Measurements from ENCODE around the gene ABHD12.

GRCh38 chr20:25397096-25397495 is 6.5 kb upstream of the ABHD12 start:
- TF ChIP-seq POLR2AphosphoS5 (IDR thresholded peaks at IDR 0.05; ENCODE audit: insufficient read depth, low read depth, low read length) (no peak), EZH2 (IDR thresholded peaks at IDR 0.05; ENCODE audit: borderline replicate concordance, low read depth, low read length, severe bottlenecking) (no peak), POLR2A (IDR thresholded peaks at IDR 0.05; ENCODE audit: low read depth, low read length) (no peak), CTCF (IDR thresholded peaks at IDR 0.05; ENCODE audit: extremely low read depth in 1 of 2, insufficient read depth in 1 of 2, low read depth in 1 of 2, low read length in 2 of 2) (no peak), GATA2 (IDR thresholded peaks at IDR 0.05; ENCODE audit: insufficient read depth, insufficient read length, low read depth, low read length) (no peak), MYC (IDR thresholded peaks at IDR 0.05; ENCODE audit: low read depth, low read length) (no peak), MAX (IDR thresholded peaks at IDR 0.05; ENCODE audit: insufficient read depth, insufficient read length) (no peak), JUN (IDR thresholded peaks at IDR 0.05; ENCODE audit: borderline replicate concordance, insufficient read depth, insufficient read length, low read depth) (no peak)
